Calu3 (cell line): ENCODE measurements around the gene NAA10. TPM values are rescaled to one million over a fixed set of nuclear protein-coding genes. Genes with fewer than 3 reads are reported as not detected.

Source experiments
- BruUV-seq: library from RNA; stranded (reverse); fragments of 400-500 nt; replicated peaks from 2 replicates; lab custom pipeline; 2021; lab: Mats Ljungman, UMichigan
- CTCF ChIA-PET: fragments of 300-600 bp; sonication (Branson Sonifier 250); formaldehyde crosslinking; loops from one replicate; lab custom pipeline; 2022; ENCODE audit warnings: antibody characterized with exemption; lab: Charles Lee
- DNase-seq: peaks from one replicate; pipeline ENCODE4 v3.0.0; 2022
- H3K27ac Mint-ChIP-seq: one replicate; pipeline ENCODE4 v1.8.0; 2022; ENCODE audit warnings: mixed read lengths; ENCODE audit not compliant: unreplicated experiment
- H3K27me3 Mint-ChIP-seq: one replicate; pipeline ENCODE4 v1.8.0; 2022; ENCODE audit warnings: mixed read lengths; ENCODE audit not compliant: unreplicated experiment
- H3K36me3 Mint-ChIP-seq: one replicate; pipeline ENCODE4 v1.8.0; 2022; ENCODE audit warnings: mild to moderate bottlenecking, moderate library complexity, mixed read lengths; ENCODE audit not compliant: insufficient read depth, unreplicated experiment
- H3K4me1 Mint-ChIP-seq: one replicate; pipeline ENCODE4 v1.8.0; 2022; ENCODE audit warnings: mild to moderate bottlenecking, low read depth, mixed read lengths; ENCODE audit not compliant: unreplicated experiment
- H3K4me3 Mint-ChIP-seq: one replicate; pipeline ENCODE4 v1.8.0; 2022; ENCODE audit warnings: mild to moderate bottlenecking, low read depth, moderate library complexity, mixed read lengths; ENCODE audit not compliant: unreplicated experiment
- H3K9me3 Mint-ChIP-seq: one replicate; pipeline ENCODE4 v1.8.0; 2022; ENCODE audit warnings: low read depth, mixed read lengths; ENCODE audit not compliant: unreplicated experiment
- CTCF ChIP-seq: fragments of 200-600 bp; IDR thresholded peaks from one replicate; pipeline ENCODE4 v1.8.0; 2022; ENCODE audit warnings: antibody characterized with exemption; ENCODE audit not compliant: unreplicated experiment
- intact Hi-C: fragments of 100-400 bp; cut with micrococcal nuclease; formaldehyde crosslinking; loops from one replicate; pipeline ENCODE4 v1.10.0; 2022; ENCODE audit not compliant: unreplicated experiment
- total RNA-seq: library from RNA; stranded (reverse); gene quantifications from 2 replicates; pipeline ENCODE4 v1.2.3, GENCODE V29; 2022

The NAA10 gene
- total RNA-seq, 1 experiment from 2014 or later: 139 TPM

- TF ChIP-seq CTCF: no peak
- CTCF ChIA-PET: no interaction called here
- peak overlapping the region; percentile 42 for H3K4me3 Mint-ChIP-seq
- peaks cover 23% of the 10 kb centered on the region for H3K4me1 Mint-ChIP-seq
- no peaks in the 10 kb centered on the region for H3K9me3 Mint-ChIP-seq
- intact Hi-C loops: no loop called here
- H3K27ac Mint-ChIP-seq: peak overlapping the region; percentile 52
- no peak for DNase-seq
- BruUV-seq: TSS peak; percentile 5
- H3K36me3 Mint-ChIP-seq: peaks cover 53% of the 10 kb centered on the region
- no peaks in the 10 kb centered on the region for H3K27me3 Mint-ChIP-seq
These were observed 32.8 kb upstream of the NAA10 start for GRCh38 chrX:153967536-153968224.

GRCh38 chrX:153966841-153967535 is 32.2 kb upstream of the NAA10 start:
- no peak for DNase-seq
- H3K36me3 Mint-ChIP-seq: peaks cover 49% of the 10 kb centered on the region
- TF ChIP-seq CTCF: no peak
- no peaks in the 10 kb centered on the region for H3K9me3 Mint-ChIP-seq
- H3K4me1 Mint-ChIP-seq: peaks cover 23% of the 10 kb centered on the region
- H3K27ac Mint-ChIP-seq: peak overlapping the region; percentile 52
- intact Hi-C loops: no loop called here
- H3K4me3 Mint-ChIP-seq: peak overlapping the region; percentile 42
- no TSS peak for BruUV-seq
- CTCF ChIA-PET: no interaction called here
- H3K27me3 Mint-ChIP-seq: no peaks in the 10 kb centered on the region

GRCh38 chrX:153966283-153966688 is 31.4 kb upstream of the NAA10 start:
- Mint-ChIP-seq H3K27ac (no peak overlapping the region), H3K27me3 (no peaks in the 10 kb centered on the region), H3K4me3 (no peak overlapping the region), H3K9me3 (no peaks in the 10 kb centered on the region), H3K36me3 (peaks cover 42% of the 10 kb centered on the region), H3K4me1 (peaks cover 23% of the 10 kb centered on the region)
- CTCF ChIA-PET: no interaction called here
- intact Hi-C loops: no loop called here
- no peak for DNase-seq
- BruUV-seq: no TSS peak
- TF ChIP-seq CTCF: no peak

GRCh38 chrX:153965406-153965805 is 30.6 kb upstream of the NAA10 start:
- CTCF ChIA-PET: no interaction called here
- BruUV-seq: no TSS peak
- peak overlapping the region; percentile 27 for H3K27ac Mint-ChIP-seq

More at GRCh38 chrX:153965406-153965805, 30.6 kb upstream of the NAA10 start:
- Mint-ChIP-seq H3K36me3 (peaks cover 41% of the 10 kb centered on the region), H3K27me3 (no peaks in the 10 kb centered on the region), H3K4me3 (no peak overlapping the region), H3K4me1 (peaks cover 23% of the 10 kb centered on the region), H3K9me3 (no peaks in the 10 kb centered on the region)
- no peak for TF ChIP-seq CTCF
- intact Hi-C loops: no loop called here
- no peak for DNase-seq
